K562 (cell line): ENCODE results near the gene CCR6. TPM values are rescaled to one million over a fixed set of nuclear protein-coding genes. Genes with fewer than 3 reads are reported as not detected.
A peak's percentile ranks its signal among the peaks of the same experiment; 100 is the strongest.

Experiments used
- ATAC-seq: fragments of 200-7000 bp; cut with Tn5 transposase; 3 replicates; pipeline ENCODE4 v1.9.1; 2020; ENCODE audit warnings: moderate library complexity
- BruUV-seq: library from RNA; stranded (reverse); fragments of 400-500 nt; replicated peaks from 2 replicates; lab custom pipeline; 2021; lab: Mats Ljungman, UMichigan
- CTCF ChIA-PET: fragments of 300-600 bp; formaldehyde crosslinking; extraction: SDS; loops from one replicate; lab custom pipeline; 2021; ENCODE audit warnings: low intra/inter-chr PET ratio; lab: Yijun Ruan, JAX
- POLR2A ChIA-PET: fragments of 300-600, 350-650 bp; sonication (Branson Sonifier 250); formaldehyde crosslinking; extraction: SDS; loops from one replicate; lab custom pipeline; 2021; ENCODE audit warnings: antibody characterized with exemption, inconsistent platforms; lab: Yijun Ruan, JAX
- DNase-seq, 4 experiments: peaks; one replicate each; pipeline versions ENCODE4 v3.0.0 to v3.0.0-alpha.2; 2011 to 2018; ENCODE audit warnings: low spot score in 3 of 4, mixed read lengths in 3 of 4; ENCODE audit errors: extremely low read depth in 1 of 4
- FAIRE-seq: peaks from 2 replicates; lab custom pipeline; 2011; peaks lifted over from hg19 to GRCh38; lab: Jason Lieb, UNC
- H2AFZ ChIP-seq: 2 replicates; pipeline ENCODE4 v1.6.0; 2011; ENCODE audit warnings: low read depth, low read length, control low read depth, inconsistent platforms
- H3K27ac ChIP-seq: fragments of 200-600 bp; 3 replicates; pipeline ENCODE4 v1.8.0; 2011; ENCODE audit warnings: low read depth, mild to moderate bottlenecking, control low read depth, inconsistent platforms, low read length, moderate library complexity, mixed read lengths; ENCODE audit errors: extremely low read depth
- H3K27me3 ChIP-seq, 2 experiments: fragments of 300-600 bp in 1 of 2; 2 replicates in 1 of 2; 3 replicates in 1 of 2; pipeline versions ENCODE4 v1.6.0 to v1.8.0; 2011; ENCODE audit warnings: inconsistent platforms in 2 of 2, low read length in 2 of 2, mild to moderate bottlenecking in 1 of 2, mixed read lengths in 1 of 2, moderate library complexity in 1 of 2; ENCODE audit not compliant: control insufficient read depth in 2 of 2, insufficient read depth in 2 of 2
- H3K36me3 ChIP-seq: fragments of 300-600 bp; 3 replicates; pipeline ENCODE4 v1.8.0; 2011; ENCODE audit warnings: mild to moderate bottlenecking, low read length, inconsistent platforms; ENCODE audit not compliant: control insufficient read depth, insufficient read depth
- H3K4me1 ChIP-seq, 2 experiments: fragments of 200-600 bp in 1 of 2; replicated peaks in 1 of 2; 2 replicates in 1 of 2; 3 replicates in 1 of 2; pipeline versions ENCODE4 v1.5.1 to v1.8.0; 2011; ENCODE audit warnings: inconsistent platforms in 2 of 2, low read length in 2 of 2, mild to moderate bottlenecking in 1 of 2, mixed read lengths in 1 of 2, moderate library complexity in 1 of 2; ENCODE audit not compliant: control insufficient read depth in 2 of 2, insufficient read depth in 2 of 2
- H3K4me2 ChIP-seq: 2 replicates; pipeline ENCODE4 v1.6.1; 2011; ENCODE audit warnings: low read length, control low read depth, inconsistent platforms, mixed read lengths; ENCODE audit not compliant: insufficient read depth
- H3K4me3 ChIP-seq: fragments of 200-600 bp; sonication (generic), shearing (Covaris generic); 2 replicates; pipeline ENCODE4 v1.5.1; 2016; ENCODE audit warnings: control low read depth, inconsistent platforms
- H3K79me2 ChIP-seq: fragments of 200-600 bp; 3 replicates; pipeline ENCODE4 v1.8.0; 2011; ENCODE audit warnings: low read length, inconsistent platforms; ENCODE audit not compliant: control insufficient read depth, insufficient read depth
- H3K9ac ChIP-seq, 2 experiments: 2 replicates each; pipeline versions ENCODE4 v1.6.0 to v1.6.1; 2011; ENCODE audit warnings: low read depth in 2 of 2, low read length in 2 of 2, control low read depth in 1 of 2, inconsistent platforms in 1 of 2, mild to moderate bottlenecking in 1 of 2, mixed read lengths in 1 of 2; ENCODE audit not compliant: insufficient read depth in 1 of 2
- H3K9me1 ChIP-seq: one replicate; pipeline ENCODE4 v1.6.0; 2011; ENCODE audit warnings: inconsistent platforms, mild to moderate bottlenecking, low read length, moderate library complexity; ENCODE audit not compliant: control insufficient read depth, insufficient read depth
- H3K9me3 ChIP-seq: replicated peaks from 2 replicates; pipeline ENCODE4 v1.5.1; 2011; ENCODE audit warnings: low read depth, low read length, inconsistent platforms; ENCODE audit not compliant: control insufficient read depth, insufficient read depth
- H4K20me1 ChIP-seq: replicated peaks from 2 replicates; pipeline ENCODE4 v1.6.1; 2011; ENCODE audit warnings: low read length, inconsistent platforms, mixed read lengths; ENCODE audit not compliant: control insufficient read depth, insufficient read depth
- BHLHE40 ChIP-seq: IDR thresholded peaks from 2 replicates; pipeline ENCODE4 v1.6.1; 2011; ENCODE audit warnings: low read length, improper control_type of control experiment
- C11orf30 ChIP-seq: fragments of 450-650 bp; IDR thresholded peaks from 2 replicates; pipeline ENCODE4 v1.6.1; 2016; ENCODE audit warnings: low read depth, mild to moderate bottlenecking
- CBX2 ChIP-seq: fragments of 200-600 bp; sonication (generic); IDR thresholded peaks from one replicate; pipeline ENCODE4 v1.6.1; 2012; ENCODE audit warnings: mild to moderate bottlenecking, low read length, inconsistent platforms; ENCODE audit not compliant: insufficient read depth, poor library complexity, severe bottlenecking
- HINFP ChIP-seq: fragments of 450-650 bp; conservative IDR thresholded peaks from 2 replicates; pipeline ENCODE4 v1.6.1; 2016; ENCODE audit warnings: missing genetic modification characterization, low read depth, mild to moderate bottlenecking, control low read depth, missing compliant biosample characterization
- HIVEP1 ChIP-seq: fragments of 250-450 bp; sonication (Bioruptor Pico); IDR thresholded peaks from 2 replicates; pipeline ENCODE4 v1.4.0; 2020; ENCODE audit warnings: mild to moderate bottlenecking
- MAFF ChIP-seq: IDR thresholded peaks from 2 replicates; pipeline ENCODE4 v1.6.1; 2012; ENCODE audit warnings: low read length, improper control_type of control experiment
- MEF2D ChIP-seq: conservative IDR thresholded peaks from 2 replicates; pipeline ENCODE4 v1.6.1; 2016; ENCODE audit warnings: low read depth, missing genetic modification characterization, missing compliant biosample characterization
- PYGO2 ChIP-seq: fragments of 450-650 bp; IDR thresholded peaks from 2 replicates; pipeline ENCODE4 v1.6.1; 2016; ENCODE audit warnings: mild to moderate bottlenecking, missing genetic modification characterization, moderate library complexity, missing compliant biosample characterization
- SRSF3 ChIP-seq: fragments of 200-400 bp; formaldehyde crosslinking; IDR thresholded peaks from 2 replicates; pipeline ENCODE4 v1.6.1; 2016; ENCODE audit warnings: mild to moderate bottlenecking, low read length, moderate library complexity; ENCODE audit not compliant: insufficient read depth
- ZNF316 ChIP-seq: fragments of 450-650 bp; IDR thresholded peaks from 2 replicates; pipeline ENCODE4 v1.6.1; 2016
- ZNF586 ChIP-seq: fragments of 450-650 bp; formaldehyde crosslinking; conservative IDR thresholded peaks from 2 replicates; pipeline ENCODE4 v1.4.0; 2020; ENCODE audit warnings: mild to moderate bottlenecking, moderate library complexity
- ZNF780A ChIP-seq: fragments of 250-450 bp; sonication (Bioruptor Pico); IDR thresholded peaks from 2 replicates; pipeline ENCODE4 v1.5.0; 2021; ENCODE audit warnings: mild to moderate bottlenecking
- ZNF79 ChIP-seq: fragments of 250-450 bp; sonication (Bioruptor Pico); IDR thresholded peaks from 2 replicates; pipeline ENCODE4 v1.4.0; 2020; ENCODE audit warnings: low read depth, mild to moderate bottlenecking, moderate library complexity
- WGBS: fragments of 100-300 bp; shearing (Covaris generic); methylation state at CpG from one replicate; pipeline ENCODE4 v1.1.6; 2016; ENCODE audit warnings: low coverage, mixed read lengths; ENCODE audit not compliant: insufficient coverage; ENCODE audit errors: missing lambda C conversion rate; 5-methylcytosine and 5-hydroxymethylcytosine counted together
- in situ Hi-C: fragments of 300-500 bp; cut with MboI; formaldehyde crosslinking; loops from 4 replicates; pipeline ENCODE4 v1.15.0; 2018; ENCODE audit warnings: inconsistent platforms, mixed read lengths
- intact Hi-C: fragments of 100-400 bp; cut with micrococcal nuclease; formaldehyde crosslinking; loops from 2 replicates; pipeline ENCODE4 v1.14.2; 2022
- polyA plus RNA-seq, 8 experiments: library from polyadenylated mRNA; depleted of rRNA in 4 of 8; stranded (reverse) in 5 of 8; unstranded in 3 of 8; fragments of >200 nt; fragmentation: Nextera tagmentation in 2 of 8; fragmentation: Illumina TruSeq in 1 of 8; extraction: Ambion mirVana in 2 of 8; extraction: Trizol in 1 of 8; gene quantifications; 2 replicates each; pipeline versions ENCODE4 v1.2.1 to v1.2.3, GENCODE V29; 2011 to 2014; ENCODE audit warnings: inconsistent platforms in 1 of 8, missing spikeins in 1 of 8
- total RNA-seq, 7 experiments: library from RNA; depleted of rRNA in 6 of 7; stranded (reverse); fragments of >200 nt in 6 of 7; fragmentation: Illumina TruSeq in 2 of 7; extraction: Trizol in 2 of 7; gene quantifications; 2 replicates each; pipeline versions ENCODE4 v1.2.1 to v1.2.3, GENCODE V29; 2011 to 2021; ENCODE audit warnings: low replicate concordance in 1 of 7

The CCR6 gene
- total and polyA plus RNA-seq, 9 of the 15 experiments (the other 6 are each of a cell fraction or from before 2014, with no cell fraction given) = not detected

- Histone ChIP-seq H2AFZ (no peak overlapping the region), H3K4me2 (no peak overlapping the region), H3K9ac (no peak overlapping the region), H3K4me1 (no peaks in the 10 kb centered on the region), H3K9me3 (no peaks in the 10 kb centered on the region), H3K27me3 (peaks cover 26 to 57% of the 10 kb centered on the region in 2 experiments), H4K20me1 (no peaks in the 10 kb centered on the region; the same call in 1 of the 2 replicates), H3K9me1 (no peaks in the 10 kb centered on the region), H3K36me3 (no peaks in the 10 kb centered on the region), H3K4me3 (no peak overlapping the region), H3K79me2 (no peaks in the 10 kb centered on the region), H3K27ac (no peak overlapping the region)
- TF ChIP-seq ZNF316 (peak; percentile 72), MAFF (peak; percentile 17; the same call in 1 of the 2 replicates), C11orf30 (peak; percentile 12; the same call in 1 of the 2 replicates), HIVEP1 (CRISPR knock-in tag) (no peak)
- ChIA-PET POLR2A (no interaction called here), CTCF (no interaction called here)
- intact Hi-C loops (no loop called here), in situ Hi-C loops (no loop called here)
- no TSS peak for BruUV-seq
- WGBS = 1% methylated on average over 5 of the region's 5 CpGs
- DNase-seq = no peak
- ATAC-seq = no peak
- no peak for FAIRE-seq
These were observed 14.6 kb upstream of the CCR6 start for GRCh38 chr6:167108278-167108677.

- FAIRE-seq = no peak
These were observed 13.2 kb upstream of the CCR6 start for GRCh38 chr6:167109651-167110050.

More at GRCh38 chr6:167109651-167110050, 13.2 kb upstream of the CCR6 start:
- no TSS peak for BruUV-seq
- Histone ChIP-seq H3K36me3 (no peaks in the 10 kb centered on the region), H3K9me3 (no peaks in the 10 kb centered on the region), H3K9ac (no peak overlapping the region), H3K79me2 (no peaks in the 10 kb centered on the region), H3K4me2 (no peak overlapping the region), H3K4me3 (no peak overlapping the region), H3K27ac (no peak overlapping the region), H2AFZ (no peak overlapping the region), H3K27me3 (peaks cover 35 to 71% of the 10 kb centered on the region in 2 experiments), H4K20me1 (no peaks in the 10 kb centered on the region; the same call in none of the 2 replicates), H3K9me1 (no peaks in the 10 kb centered on the region), H3K4me1 (no peaks in the 10 kb centered on the region)
- ChIA-PET POLR2A (no interaction called here), CTCF (no interaction called here)
- intact Hi-C loops = no loop called here
- in situ Hi-C loops = no loop called here
- 0% methylated on average over 6 of the region's 6 CpGs for WGBS
- TF ChIP-seq ZNF586 (CRISPR knock-in tag) (no peak), HINFP (no peak), ZNF780A (CRISPR knock-in tag) (no peak), ZNF79 (CRISPR knock-in tag) (no peak), CBX2 (no peak), MEF2D (tag) (no peak), PYGO2 (tag) (no peak), SRSF3 (no peak), BHLHE40 (no peak)
- DNase-seq = no peak
- ATAC-seq = no peak
